ENCODE measurements around the gene ARID3B.

Gene ARID3B

GRCh38 chr15:74608786-74609185 is 67.8 kb downstream of the ARID3B start:
- DNase-seq, result no peak

GRCh38 chr15:74609938-74610301 is 68.9 kb downstream of the ARID3B start:
- no peak for DNase-seq

- DNase-seq, result no peak
These were observed 69.4 kb downstream of the ARID3B start for GRCh38 chr15:74610302-74610951.

GRCh38 chr15:74611341-74611740 is 70.3 kb downstream of the ARID3B start:
- DNase-seq, result no peak

GRCh38 chr15:74611834-74612233 is 70.8 kb downstream of the ARID3B start:
- no peak for DNase-seq

GRCh38 chr15:74612677-74613076 is 71.7 kb downstream of the ARID3B start:
- DNase-seq, result no peak

GRCh38 chr15:74613089-74613952 is 72.3 kb downstream of the ARID3B start:
- DNase-seq, result no peak

GRCh38 chr15:74613953-74614743 is 73.1 kb downstream of the ARID3B start:
- DNase-seq, result no peak

GRCh38 chr15:74614744-74615507 is 73.9 kb downstream of the ARID3B start:
- DNase-seq, result peak; percentile 87

GRCh38 chr15:74615508-74616365 is 74.7 kb downstream of the ARID3B start, which contains the start of gene CLK3:
TSS of gene CLK3 (plus strand) at chr15:74615836. CDS start at chr15:74619197, 3,361 bp downstream.
- DNase-seq, result peak; percentile 96

- DNase-seq, result peak; percentile 58
These were observed 75.4 kb downstream of the ARID3B start for GRCh38 chr15:74616366-74616939.

- DNase-seq, result no peak
These were observed 76.0 kb downstream of the ARID3B start for GRCh38 chr15:74616996-74617395.

GRCh38 chr15:74618841-74619596 is 78.0 kb downstream of the ARID3B start:
- DNase-seq, result no peak

- DNase-seq, result no peak
These were observed 79.1 kb downstream of the ARID3B start for GRCh38 chr15:74619916-74620635.

GRCh38 chr15:74620636-74621545 is 79.9 kb downstream of the ARID3B start:
- peak; percentile 70 for DNase-seq

- no peak for DNase-seq
These were observed 80.5 kb downstream of the ARID3B start for GRCh38 chr15:74621546-74621920.

GRCh38 chr15:74621936-74622335 is 80.9 kb downstream of the ARID3B start:
- DNase-seq, result no peak

- no peak for DNase-seq
These were observed 81.7 kb downstream of the ARID3B start for GRCh38 chr15:74622758-74623157.

Data from fibroblast of skin of scalp (primary cell).